Ishikawa (cell line): Measurements from ENCODE around the gene RWDD2A.

Source experiments
- CEBPB ChIP-seq: IDR thresholded peaks from 2 replicates; pipeline ENCODE4 v1.6.1; 2012
- CREB1 ChIP-seq: IDR thresholded peaks from 2 replicates; pipeline ENCODE4 v1.6.1; 2012; ENCODE audit warnings: low read depth
- EGR1 ChIP-seq: IDR thresholded peaks from 2 replicates; pipeline ENCODE4 v1.6.1; 2012
- EP300 ChIP-seq: IDR thresholded peaks from 2 replicates; pipeline ENCODE4 v1.6.1; 2012; ENCODE audit warnings: borderline replicate concordance
- FOXM1 ChIP-seq: IDR thresholded peaks from 2 replicates; pipeline ENCODE4 v1.6.1; 2012; ENCODE audit warnings: low read depth, borderline replicate concordance
- NFIC ChIP-seq: IDR thresholded peaks from 2 replicates; pipeline ENCODE4 v1.6.1; 2012
- RAD21 ChIP-seq: IDR thresholded peaks from 2 replicates; pipeline ENCODE4 v1.6.1; 2012; ENCODE audit warnings: low read depth
- TAF1 ChIP-seq: IDR thresholded peaks from 2 replicates; pipeline ENCODE4 v1.6.1; 2012; ENCODE audit warnings: low read depth, mild to moderate bottlenecking
- TCF12 ChIP-seq: IDR thresholded peaks from 2 replicates; pipeline ENCODE4 v1.6.1; 2012; ENCODE audit warnings: low read depth
- TEAD4 ChIP-seq: IDR thresholded peaks from 2 replicates; pipeline ENCODE4 v1.6.1; 2012
- YY1 ChIP-seq: IDR thresholded peaks from 2 replicates; pipeline ENCODE4 v1.6.1; 2012; ENCODE audit warnings: low read depth
- ZBTB7A ChIP-seq: IDR thresholded peaks from 2 replicates; pipeline ENCODE4 v1.6.1; 2012; ENCODE audit warnings: low read depth
- TF ChIP-seq, protein P1 (sequence below): IDR thresholded peaks from 2 replicates; pipeline ENCODE4 v1.6.1; 2012
- TF ChIP-seq, protein P2 (sequence below): IDR thresholded peaks from 2 replicates; pipeline ENCODE4 v1.6.1; 2012; ENCODE audit warnings: low read depth, mild to moderate bottlenecking
- TF ChIP-seq, protein P3 (sequence below): IDR thresholded peaks from 2 replicates; pipeline ENCODE4 v1.6.1; 2012

RWDD2A gene

DNA sequence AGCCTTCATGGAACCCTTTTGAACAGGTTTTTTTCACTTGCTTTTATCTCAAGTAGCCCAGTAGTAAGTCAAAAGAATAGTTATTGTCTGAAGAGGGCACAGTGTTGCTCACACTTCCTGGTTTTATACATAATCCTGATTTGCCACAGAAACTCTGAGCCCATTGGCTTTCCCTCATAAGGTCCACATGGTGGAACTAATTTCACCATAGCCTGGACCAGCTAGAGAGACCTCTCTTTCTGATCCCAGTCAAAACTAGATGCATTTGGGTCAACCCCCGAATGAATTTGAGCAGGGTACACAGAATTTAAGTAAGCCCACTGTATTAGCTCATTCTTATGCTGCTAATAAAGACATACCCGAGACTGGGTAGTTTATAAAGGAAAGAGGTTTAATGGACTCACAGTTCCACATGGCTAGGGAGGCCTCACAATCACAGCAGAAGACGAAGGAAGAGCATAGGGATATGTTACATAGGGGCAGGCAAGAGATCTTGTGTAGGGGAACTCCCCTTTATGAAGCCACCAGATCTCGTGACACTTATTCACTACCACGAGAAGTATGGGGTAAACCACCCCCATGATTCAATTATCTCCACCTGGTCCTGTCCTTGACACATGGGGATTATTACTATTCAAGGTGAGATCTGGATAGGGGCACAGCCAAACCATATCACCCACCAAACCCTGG lies 6.2 kb downstream of the RWDD2A start:
- no peak for TF ChIP-seq ZBTB7A
- no peak for TF ChIP-seq YY1
- no peak for TF ChIP-seq NFIC
- TF ChIP-seq TAF1 = no peak
- no peak for TF ChIP-seq EP300
- TF ChIP-seq, protein P1, sequence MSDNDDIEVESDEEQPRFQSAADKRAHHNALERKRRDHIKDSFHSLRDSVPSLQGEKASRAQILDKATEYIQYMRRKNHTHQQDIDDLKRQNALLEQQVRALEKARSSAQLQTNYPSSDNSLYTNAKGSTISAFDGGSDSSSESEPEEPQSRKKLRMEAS = no peak
- TF ChIP-seq CREB1 = no peak
- TF ChIP-seq RAD21 = no peak
- TF ChIP-seq FOXM1 = no peak
- TF ChIP-seq TCF12 = no peak
- TF ChIP-seq, protein P2, sequence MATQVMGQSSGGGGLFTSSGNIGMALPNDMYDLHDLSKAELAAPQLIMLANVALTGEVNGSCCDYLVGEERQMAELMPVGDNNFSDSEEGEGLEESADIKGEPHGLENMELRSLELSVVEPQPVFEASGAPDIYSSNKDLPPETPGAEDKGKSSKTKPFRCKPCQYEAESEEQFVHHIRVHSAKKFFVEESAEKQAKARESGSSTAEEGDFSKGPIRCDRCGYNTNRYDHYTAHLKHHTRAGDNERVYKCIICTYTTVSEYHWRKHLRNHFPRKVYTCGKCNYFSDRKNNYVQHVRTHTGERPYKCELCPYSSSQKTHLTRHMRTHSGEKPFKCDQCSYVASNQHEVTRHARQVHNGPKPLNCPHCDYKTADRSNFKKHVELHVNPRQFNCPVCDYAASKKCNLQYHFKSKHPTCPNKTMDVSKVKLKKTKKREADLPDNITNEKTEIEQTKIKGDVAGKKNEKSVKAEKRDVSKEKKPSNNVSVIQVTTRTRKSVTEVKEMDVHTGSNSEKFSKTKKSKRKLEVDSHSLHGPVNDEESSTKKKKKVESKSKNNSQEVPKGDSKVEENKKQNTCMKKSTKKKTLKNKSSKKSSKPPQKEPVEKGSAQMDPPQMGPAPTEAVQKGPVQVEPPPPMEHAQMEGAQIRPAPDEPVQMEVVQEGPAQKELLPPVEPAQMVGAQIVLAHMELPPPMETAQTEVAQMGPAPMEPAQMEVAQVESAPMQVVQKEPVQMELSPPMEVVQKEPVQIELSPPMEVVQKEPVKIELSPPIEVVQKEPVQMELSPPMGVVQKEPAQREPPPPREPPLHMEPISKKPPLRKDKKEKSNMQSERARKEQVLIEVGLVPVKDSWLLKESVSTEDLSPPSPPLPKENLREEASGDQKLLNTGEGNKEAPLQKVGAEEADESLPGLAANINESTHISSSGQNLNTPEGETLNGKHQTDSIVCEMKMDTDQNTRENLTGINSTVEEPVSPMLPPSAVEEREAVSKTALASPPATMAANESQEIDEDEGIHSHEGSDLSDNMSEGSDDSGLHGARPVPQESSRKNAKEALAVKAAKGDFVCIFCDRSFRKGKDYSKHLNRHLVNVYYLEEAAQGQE = no peak
- TF ChIP-seq TEAD4 = no peak

DNA sequence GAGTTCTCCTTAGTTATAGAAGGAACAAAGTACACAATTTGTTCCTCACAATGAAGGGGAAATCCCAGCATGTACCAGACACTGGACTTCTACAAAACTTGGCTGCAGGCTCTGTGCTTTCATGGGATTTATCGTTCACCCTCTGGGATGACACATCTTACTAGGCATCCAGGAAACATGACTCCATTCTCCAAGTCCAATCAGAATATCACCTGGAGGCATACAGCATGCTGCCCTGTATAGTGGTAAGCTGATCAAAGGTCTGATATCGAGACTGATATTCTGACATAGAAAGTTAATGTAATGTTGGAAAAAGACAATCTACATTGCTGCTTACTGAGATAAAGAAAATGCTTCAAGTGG lies 6.7 kb downstream of the RWDD2A start:
- TF ChIP-seq, protein P3, sequence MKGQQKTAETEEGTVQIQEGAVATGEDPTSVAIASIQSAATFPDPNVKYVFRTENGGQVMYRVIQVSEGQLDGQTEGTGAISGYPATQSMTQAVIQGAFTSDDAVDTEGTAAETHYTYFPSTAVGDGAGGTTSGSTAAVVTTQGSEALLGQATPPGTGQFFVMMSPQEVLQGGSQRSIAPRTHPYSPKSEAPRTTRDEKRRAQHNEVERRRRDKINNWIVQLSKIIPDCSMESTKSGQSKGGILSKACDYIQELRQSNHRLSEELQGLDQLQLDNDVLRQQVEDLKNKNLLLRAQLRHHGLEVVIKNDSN = no peak
- no peak for TF ChIP-seq EGR1
- TF ChIP-seq, protein P2 = no peak
- no peak for TF ChIP-seq ZBTB7A
- TF ChIP-seq, protein P1 = no peak

DNA sequence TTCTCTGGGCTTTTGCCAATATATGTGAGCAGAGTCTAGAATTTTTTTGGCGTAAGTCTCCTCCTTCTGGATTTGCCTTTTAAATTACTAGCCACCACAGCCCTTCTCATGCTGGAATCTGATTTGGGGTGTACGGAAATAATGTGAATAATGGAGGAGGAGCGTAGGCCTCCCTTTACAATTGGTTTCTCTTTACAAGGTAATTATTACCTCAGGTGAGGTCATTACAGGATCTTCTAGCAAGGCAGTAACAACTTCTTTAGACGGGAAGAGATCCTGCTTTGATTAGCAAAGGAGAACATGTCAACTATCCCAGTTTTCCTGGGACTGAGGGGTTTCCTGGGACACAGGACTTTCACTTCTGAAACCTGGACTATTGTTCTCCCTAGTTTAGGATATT lies 8.9 kb downstream of the RWDD2A start:
- no peak for TF ChIP-seq CEBPB
- TF ChIP-seq, protein P2 = no peak
- TF ChIP-seq, protein P1 = no peak
- TF ChIP-seq, protein P3 = no peak

DNA sequence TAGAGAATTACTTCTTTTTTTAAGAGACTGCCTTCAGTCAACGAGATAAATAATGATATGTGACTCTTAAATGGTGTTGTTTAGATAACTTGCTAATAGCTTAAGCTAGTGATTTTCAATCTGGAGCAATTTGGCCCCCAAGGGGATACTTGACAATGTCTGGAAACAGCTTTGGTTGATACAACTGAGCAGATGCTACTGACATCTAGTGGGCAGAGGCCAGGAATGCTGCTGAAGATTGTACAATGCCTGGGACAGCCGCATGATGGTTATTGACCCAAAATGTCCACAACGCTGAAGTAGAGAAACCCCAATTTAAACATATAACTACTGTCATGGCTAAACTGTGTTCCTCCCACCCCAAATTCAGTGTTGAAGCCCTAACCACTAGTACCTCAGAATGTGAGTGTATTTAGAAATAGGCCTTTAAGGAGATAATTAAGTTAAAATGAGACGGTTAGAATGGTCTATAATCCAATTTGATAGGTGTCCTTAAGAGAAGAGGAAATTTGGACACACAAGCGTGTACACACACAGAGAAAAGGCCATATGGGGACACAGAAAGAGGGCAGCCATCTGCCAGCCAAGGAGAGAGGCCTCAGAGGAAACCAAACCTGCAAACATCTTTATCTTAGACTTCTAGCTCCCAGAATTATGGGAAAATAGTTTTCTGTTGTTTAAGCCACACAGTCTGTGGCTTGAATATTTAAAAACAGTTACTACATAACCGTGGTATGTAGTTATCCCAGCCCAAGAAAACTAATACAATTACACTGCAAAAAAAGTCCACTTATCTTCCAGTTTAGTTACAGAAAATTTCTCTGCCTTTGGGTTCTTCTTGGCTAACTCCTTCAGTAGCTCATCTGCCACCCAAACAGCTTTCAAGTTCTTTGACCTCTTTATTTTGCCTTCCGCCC lies 22.2 kb downstream of the RWDD2A start:
- no peak for TF ChIP-seq CREB1
- TF ChIP-seq TEAD4 = peak; percentile 25; the same call in 1 of the 2 replicates
- peak; percentile 62 for TF ChIP-seq RAD21
- no peak for TF ChIP-seq FOXM1

DNA sequence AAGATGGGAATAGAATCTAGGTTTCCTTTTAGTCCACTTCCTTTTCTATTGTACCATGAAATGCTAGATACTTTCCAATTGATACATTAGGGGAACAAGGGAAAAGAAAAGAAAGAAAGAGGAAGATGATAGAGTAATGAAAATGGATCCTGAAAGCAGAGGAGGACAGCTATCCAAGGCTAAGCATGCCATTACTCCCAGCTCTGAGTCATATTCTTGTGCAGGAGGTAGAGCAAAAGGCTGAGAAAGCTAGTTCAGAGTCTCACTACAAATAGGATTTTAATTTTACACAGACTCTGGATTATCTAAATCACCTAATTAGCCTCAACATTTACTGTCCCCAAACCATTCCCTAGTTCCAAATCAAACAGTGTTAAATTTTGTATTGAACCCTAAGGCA lies 23.6 kb downstream of the RWDD2A start:
- TF ChIP-seq EGR1 (no peak), TCF12 (no peak), CEBPB (no peak)
